GM12891 (cell line): Measurements from ENCODE around the gene DAPP1.

ENCODE experiments used
- PAX5 ChIP-seq: IDR thresholded peaks from 2 replicates; pipeline ENCODE4 v1.6.1; 2011; ENCODE audit warnings: low read length, moderate library complexity, mild to moderate bottlenecking; ENCODE audit not compliant: insufficient read depth, severe bottlenecking
- POLR2A ChIP-seq: IDR thresholded peaks from 2 replicates; pipeline ENCODE4 v1.6.1; 2011; ENCODE audit warnings: low read depth, low read length, control low read depth
- POLR2AphosphoS5 ChIP-seq: IDR thresholded peaks from 2 replicates; pipeline ENCODE4 v1.6.1; 2011; ENCODE audit warnings: low read depth, low read length, control low read depth
- POU2F2 ChIP-seq: IDR thresholded peaks from 2 replicates; pipeline ENCODE4 v1.6.1; 2011; ENCODE audit warnings: low read depth, mild to moderate bottlenecking, control low read depth, low read length, moderate library complexity
- SPI1 ChIP-seq: IDR thresholded peaks from 2 replicates; pipeline ENCODE4 v1.6.1; 2011; ENCODE audit warnings: low read depth, low read length, control low read depth
- TAF1 ChIP-seq: IDR thresholded peaks from 2 replicates; pipeline ENCODE4 v1.6.1; 2011; ENCODE audit warnings: low read depth, low read length, control low read depth

DNA sequence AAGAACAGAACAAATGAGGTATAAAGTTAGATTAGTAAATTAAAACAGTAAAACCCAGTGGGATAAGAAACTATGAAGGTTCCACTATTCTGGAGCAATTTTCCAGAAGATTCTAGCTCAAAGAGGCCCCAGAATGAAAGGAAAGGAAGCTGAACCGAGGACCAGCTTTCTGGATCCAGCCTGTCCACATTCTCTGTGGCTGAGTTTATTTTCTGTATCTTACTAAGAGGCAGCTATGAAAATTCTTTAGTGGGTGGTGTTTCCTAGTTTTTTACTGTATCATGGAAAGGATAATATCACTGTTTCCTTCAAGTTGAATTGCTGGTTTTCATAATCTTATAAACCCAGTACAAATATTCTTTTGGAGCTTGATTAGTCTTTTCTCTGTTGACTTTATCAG lies 11.8 kb downstream of the DAPP1 start:
- no peak for TF ChIP-seq POLR2A
- TF ChIP-seq POLR2AphosphoS5 = no peak
- no peak for TF ChIP-seq SPI1
- no peak for TF ChIP-seq TAF1
- no peak for TF ChIP-seq POU2F2
- no peak for TF ChIP-seq PAX5
